GM12874 (cell line): ENCODE measurements around the gene OSBPL1A.

Experiments
- TF ChIP-seq, protein P1 (sequence below): IDR thresholded peaks from 2 replicates; pipeline ENCODE4 v1.5.1; 2011; ENCODE audit warnings: low read depth, mild to moderate bottlenecking, control low read depth, low read length, moderate library complexity; ENCODE audit not compliant: insufficient read depth

OSBPL1A gene

DNA sequence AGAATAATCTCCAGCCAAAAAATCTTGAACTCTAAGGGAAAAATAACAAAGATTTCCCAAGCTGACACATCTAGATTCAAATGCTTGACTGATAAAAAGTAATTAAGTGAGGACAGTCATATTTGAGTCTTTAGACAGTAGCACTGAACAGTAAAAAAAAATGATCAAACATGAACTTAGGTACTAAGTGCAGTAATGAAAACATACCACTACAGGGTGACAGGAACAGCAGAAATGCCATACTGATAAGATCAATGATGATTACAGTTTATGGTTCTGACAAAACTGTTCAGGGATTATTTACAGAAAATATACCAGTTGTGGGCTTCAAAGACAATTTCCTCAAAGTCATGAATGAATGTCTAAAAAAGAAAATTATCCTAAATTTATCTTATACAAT, 80.3 kb downstream of the OSBPL1A start:
- TF ChIP-seq, protein P1, sequence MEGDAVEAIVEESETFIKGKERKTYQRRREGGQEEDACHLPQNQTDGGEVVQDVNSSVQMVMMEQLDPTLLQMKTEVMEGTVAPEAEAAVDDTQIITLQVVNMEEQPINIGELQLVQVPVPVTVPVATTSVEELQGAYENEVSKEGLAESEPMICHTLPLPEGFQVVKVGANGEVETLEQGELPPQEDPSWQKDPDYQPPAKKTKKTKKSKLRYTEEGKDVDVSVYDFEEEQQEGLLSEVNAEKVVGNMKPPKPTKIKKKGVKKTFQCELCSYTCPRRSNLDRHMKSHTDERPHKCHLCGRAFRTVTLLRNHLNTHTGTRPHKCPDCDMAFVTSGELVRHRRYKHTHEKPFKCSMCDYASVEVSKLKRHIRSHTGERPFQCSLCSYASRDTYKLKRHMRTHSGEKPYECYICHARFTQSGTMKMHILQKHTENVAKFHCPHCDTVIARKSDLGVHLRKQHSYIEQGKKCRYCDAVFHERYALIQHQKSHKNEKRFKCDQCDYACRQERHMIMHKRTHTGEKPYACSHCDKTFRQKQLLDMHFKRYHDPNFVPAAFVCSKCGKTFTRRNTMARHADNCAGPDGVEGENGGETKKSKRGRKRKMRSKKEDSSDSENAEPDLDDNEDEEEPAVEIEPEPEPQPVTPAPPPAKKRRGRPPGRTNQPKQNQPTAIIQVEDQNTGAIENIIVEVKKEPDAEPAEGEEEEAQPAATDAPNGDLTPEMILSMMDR: no peak

DNA sequence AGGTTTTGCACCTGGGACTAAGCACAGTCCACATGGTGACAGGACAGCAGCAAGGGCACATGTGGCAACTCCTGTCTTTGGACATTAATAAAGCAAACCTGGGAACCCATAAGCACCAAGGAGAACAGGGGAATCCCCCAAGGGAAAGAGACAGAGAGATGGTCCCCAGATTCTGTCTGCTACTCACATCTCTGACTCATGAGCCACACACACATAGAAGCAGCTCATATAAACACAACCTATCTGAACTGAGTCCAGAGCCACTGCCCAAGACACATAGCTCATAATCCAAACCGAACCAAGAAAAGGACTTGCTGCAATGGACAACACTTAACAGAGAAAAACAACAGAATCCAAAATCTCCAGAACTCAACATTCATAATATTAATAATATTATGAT, 82.5 kb downstream of the OSBPL1A start:
- TF ChIP-seq, protein P1: no peak

DNA sequence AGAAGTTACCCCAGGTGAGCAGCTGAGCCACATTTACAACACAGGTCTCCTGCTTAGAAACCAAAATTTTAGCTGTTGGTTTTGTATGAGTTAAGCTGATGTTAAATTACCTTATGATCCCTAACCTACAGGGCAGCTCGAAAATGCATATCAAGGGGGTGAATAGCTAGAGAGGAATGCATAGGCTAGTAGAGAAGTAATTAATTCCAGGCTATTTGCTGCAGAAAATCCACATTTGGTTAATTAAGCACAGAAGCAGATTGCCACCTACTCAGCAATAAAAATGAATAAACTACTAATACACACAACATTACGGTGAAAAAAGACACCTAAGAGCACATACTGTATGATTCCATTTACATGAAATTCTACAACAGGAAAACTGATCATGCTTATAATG, 91.4 kb downstream of the OSBPL1A start:
- TF ChIP-seq, protein P1: no peak

DNA sequence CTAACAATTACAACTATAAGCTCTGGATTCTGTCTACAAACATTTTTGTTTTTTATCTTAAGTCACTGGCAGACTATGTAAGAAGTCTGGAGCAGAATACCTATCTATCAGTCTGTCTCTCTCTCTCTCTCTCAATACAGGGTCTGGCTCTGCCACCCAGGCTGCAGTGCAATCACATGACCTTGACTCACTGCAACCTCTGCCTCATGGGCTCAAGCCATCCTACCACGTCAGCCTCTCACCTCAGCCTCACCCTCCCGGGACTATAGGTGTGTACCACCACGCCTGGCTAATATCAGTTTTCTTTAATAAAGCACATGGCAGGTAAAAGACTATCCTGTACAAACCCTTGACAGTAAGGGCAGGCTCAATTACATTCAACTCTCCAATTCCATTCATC, 96.9 kb downstream of the OSBPL1A start:
- TF ChIP-seq, protein P1: no peak

DNA sequence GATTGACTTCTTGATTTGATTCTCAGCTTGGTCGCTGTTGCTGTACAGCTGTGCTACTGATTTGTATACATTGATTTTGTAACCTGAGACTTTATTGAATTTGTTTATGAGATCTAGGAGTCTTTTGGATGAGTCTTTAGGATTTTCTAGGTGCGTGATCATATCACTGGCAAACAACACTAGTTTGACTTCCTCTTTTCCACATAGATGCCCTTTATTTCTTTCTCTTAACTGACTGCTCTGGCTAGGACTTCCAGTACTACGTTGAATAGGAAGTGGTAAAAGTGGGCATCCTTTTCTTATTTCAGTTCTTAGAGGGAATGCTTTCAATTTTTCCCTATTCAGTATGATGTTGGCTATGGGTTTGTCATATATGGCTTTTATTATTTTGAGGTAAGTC, 101.3 kb downstream of the OSBPL1A start:
- TF ChIP-seq, protein P1: no peak

DNA sequence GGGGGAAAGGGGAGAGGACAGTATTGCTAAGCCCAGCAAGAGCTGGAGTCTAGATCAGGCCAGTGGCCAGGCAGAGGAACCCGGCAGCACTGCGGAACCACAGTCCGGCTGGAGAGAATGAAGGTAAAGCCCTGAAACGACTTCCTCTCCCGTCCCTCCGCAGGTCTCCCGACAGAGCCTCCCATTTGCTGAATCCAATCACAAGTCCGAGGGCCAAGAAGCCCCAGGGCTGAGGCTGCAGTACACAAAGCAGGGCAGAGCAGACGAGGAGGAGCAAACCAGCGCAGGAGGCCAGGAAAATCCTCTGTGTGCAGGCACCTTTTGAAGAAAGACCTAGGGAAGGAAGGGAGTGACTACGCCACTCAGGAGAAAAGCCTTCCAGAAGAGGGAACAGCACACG, 104.4 kb downstream of the OSBPL1A start:
- TF ChIP-seq, protein P1: no peak

DNA sequence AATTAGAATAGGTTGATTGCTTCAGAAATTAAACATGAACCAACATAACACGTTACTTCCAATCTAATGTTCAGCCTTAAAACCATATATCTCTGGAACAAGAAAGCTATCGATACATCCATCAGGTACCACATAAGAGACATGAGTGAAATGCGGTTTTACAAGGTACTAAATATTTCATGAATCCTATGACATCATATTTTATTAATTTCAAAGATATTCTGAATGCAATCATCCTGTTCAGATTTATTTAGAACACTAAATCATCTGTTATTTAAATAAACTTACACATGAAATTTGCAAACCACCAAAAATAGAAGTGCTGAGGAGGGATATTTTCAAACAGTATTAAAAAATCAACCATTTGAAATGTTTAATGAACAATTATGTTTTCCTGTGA, 119.0 kb downstream of the OSBPL1A start:
- TF ChIP-seq, protein P1: no peak
